Measurements from ENCODE around the gene GHRL.

GHRL gene, protein sequence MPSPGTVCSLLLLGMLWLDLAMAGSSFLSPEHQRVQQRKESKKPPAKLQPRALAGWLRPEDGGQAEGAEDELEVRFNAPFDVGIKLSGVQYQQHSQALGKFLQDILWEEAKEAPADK

DNA sequence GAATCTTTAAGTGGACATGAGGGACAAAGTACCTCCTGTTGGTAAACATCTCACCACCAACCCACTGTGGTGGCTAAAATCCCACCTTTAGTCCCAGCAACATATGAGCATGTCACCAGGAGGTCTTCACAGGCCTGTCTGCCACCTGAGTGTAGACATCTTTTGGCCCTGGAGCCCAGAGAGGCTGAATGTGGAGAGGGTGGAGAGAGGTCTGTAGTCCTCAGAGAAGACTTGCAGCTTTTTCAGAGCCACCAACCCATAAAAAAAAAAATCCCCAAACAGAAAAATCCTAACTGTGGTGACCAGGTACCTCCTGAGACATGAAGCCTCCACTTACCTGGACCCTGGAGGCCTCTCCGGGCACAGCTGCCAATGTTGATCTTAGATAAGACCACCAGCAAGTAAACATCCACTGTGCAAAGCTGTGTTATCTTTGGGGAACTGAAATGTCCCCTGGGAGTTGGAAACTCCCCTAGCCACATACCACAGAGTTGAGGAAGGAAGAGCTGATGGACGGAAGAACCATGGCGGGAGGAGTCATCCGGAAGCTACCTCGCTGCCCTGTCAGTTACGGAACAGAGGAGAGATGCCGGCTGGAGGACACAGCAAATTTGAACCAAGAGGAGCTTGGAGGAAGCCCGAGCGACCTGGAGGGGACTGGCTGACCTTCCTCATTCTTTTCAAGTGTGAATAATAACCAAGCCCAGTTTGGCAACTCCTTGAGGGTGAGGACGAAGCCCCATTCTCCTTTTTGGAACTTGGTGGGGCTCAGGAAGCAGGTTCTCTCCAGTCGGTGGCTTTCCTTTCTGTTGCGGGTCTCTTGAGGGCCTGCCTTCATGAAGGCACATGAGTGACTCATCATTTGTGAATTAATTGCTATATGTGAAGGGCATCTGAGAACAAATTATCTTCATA, at the start of gene GHRL:
TSS of gene GHRL (minus strand) at position 443 of the 915 bp plus-strand sequence. CDS start 2,767 bp downstream, outside the sequence.
- DNase-seq = no peak

DNA sequence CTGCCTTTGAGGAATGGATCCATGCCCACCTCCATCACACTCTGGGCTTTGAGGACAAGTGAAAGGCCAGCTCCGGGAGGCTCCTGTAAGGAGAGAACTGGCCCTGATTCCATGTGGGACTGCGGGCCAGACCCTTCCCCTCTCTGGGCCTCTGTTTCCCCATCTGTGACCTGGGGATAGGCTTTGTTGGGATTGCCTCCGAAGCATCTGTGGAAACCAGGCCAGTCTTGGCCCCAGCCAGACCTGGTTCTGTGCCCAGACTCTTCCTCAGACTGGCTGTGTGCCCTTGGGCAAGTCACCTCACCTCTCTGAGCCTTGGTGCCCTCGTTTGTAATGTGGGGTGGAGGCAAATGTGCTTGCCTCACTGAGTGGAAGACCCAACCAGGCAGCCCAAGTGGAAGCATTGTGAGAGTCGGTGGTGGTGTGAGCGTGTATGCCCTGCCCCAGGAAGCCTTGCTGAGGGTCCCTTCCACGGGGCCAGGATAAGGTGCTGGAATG, 49.2 kb upstream of the GHRL start:
- DNase-seq = no peak

DNA sequence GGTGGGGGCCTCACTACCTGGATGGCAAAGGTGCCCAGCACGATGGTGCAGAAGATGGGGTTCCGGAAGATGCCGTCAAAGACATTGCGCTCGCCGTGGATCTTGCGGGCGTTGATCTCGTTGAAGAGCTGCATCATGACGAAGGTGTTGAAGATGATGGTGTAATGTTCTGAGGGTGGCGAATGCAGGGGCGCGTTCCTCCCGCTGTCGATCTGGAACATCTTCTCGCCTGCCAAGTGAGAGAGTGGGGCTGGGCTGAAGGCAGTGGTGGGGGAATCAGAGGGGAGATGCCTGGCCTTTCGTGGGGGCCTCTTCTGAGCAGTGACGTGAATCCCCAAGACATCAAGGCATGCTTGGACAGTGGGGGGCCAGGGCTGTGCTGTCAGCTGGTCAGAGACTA, 47.7 kb upstream of the GHRL start:
- no peak for DNase-seq

DNA sequence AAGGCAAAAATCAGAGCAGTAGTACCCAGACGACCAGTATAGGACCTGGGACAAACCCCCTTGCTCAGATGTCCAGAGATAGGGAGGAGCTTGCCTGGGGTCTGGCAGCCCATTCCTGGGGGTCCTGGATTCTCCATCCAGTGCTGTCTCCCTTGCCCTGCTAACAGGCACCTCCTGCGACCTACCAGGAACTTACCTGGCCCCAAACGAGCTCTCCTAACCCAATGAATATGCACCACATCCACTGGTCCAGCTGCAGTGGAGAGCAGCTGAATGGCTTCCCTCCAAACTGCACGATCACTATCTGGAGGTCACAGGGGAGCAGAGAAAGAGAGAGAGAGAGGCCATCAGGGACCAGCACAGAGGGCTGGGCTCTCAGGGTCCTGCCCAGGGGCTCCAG, 47.3 kb upstream of the GHRL start:
- DNase-seq = no peak

DNA sequence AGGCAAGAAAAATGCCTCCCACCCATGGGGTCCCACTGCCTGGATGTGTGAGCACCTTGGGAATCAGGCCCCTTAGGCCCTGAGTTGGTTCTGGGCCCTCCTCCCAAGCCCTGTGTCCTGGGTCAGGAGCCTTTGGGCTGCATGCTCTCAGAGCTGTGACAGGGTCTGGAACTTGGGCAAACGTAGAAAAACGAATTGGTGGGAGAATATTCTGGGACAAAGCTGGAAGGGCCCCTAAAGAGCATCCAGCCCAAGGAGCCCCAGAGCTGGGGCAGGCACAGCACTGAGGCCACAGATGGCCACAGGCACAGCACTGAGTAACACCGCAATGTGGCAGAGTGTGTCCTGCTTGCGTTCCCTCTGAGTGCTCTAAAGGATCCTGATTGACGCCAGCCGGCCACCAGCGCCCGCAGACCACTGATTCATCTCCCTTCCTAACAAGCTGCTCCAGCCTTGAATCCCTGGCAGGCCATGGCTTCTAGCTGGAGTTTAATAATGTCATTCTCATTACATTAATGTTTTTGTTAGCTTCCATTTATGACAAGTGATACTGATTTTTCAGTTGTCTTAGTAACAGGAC, 46.7 kb upstream of the GHRL start:
- no peak for DNase-seq

DNA sequence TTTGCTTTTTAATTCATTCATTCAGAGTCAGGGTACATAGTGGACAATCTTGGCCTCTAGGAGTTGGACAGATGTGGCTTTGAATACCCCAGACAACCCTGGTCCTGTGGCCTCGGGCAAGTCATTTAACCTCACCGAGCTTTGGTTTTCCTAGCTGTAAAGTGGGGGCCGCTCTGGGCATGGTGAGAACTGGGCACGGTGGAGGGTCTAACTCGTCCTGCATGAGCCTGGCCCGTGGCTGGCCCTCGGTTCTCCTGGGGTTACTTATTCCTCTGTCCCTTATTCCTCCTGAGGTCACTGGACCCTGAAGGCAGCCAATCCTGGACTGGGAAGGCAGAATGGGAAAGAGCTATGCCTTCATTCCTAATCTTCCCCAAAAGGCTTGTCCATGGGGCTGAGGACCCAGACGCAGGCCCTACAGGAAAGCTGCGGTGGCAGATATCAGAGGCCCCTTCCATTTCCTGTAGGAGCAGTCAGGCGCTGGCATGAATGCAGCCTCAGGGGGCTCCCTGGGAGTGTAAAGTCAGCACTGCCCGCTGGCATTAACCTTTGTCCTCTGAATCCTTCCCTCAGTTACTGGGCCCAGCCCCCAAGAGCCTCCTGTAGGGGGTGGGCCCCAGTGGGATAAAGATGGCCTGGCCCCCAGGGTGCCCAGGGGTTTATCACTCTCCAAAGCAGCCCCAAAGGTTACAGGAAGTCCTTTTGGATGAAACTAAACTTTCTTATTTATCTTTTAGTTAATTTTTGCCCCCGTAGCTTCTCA, 46.0 kb upstream of the GHRL start:
- no peak for DNase-seq

DNA sequence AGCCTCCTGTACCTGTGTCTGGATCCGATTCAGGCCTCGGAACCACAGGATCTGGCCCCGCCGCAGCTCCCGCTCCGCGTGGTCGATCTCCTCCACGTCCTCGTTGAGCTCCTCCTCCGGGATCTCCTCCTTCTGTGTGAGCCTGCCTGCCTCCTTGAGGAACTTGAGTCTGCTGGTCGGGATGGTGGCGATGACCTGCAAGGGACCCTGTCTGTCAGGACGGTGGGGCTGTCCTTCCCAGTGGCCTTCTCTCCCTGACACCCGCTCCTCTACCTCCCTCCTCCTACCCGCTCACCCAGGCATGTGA, 45.4 kb upstream of the GHRL start:
- no peak for DNase-seq

DNA sequence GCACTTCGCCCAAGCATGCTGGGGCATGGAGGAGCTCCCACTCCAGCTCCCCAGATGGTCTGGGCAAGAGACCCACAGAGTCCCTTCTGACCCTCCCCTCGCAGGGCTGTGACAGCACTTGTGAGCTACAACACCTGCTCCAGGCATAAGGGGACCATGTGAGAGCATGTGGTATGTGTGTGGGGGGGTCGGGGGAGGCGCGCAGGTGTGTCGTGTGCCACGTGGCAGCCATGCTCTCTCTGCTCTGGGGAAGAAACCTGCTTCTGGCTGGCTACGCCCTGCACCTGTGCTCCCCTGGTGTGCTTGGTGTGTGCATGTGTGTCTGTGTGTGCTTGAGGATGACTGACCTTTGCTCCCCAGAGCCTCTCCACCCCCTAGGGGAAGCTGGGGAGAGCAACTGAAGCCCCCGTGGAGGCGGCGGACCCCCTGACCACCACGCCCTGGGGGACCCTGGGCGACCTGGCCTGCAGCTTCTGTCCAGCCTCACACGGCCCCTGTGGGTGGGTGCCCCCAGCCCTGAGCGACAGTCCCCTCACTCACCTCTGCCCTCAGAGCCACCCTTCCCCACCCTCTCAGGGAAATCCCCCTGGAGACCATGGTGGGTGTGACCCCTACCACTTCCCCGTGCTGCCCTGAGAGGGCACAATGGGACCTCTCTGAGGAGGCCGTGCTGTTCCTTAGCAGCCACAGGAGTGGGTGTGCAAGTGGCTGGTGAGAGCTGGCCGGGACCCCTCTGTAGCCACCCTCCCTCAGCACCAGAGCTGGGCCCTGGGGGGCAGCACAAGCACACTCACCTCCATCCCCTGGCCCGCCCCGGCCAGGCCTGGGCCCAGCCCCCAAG, 44.8 kb upstream of the GHRL start:
- DNase-seq = peak; percentile 71 to 96

DNA sequence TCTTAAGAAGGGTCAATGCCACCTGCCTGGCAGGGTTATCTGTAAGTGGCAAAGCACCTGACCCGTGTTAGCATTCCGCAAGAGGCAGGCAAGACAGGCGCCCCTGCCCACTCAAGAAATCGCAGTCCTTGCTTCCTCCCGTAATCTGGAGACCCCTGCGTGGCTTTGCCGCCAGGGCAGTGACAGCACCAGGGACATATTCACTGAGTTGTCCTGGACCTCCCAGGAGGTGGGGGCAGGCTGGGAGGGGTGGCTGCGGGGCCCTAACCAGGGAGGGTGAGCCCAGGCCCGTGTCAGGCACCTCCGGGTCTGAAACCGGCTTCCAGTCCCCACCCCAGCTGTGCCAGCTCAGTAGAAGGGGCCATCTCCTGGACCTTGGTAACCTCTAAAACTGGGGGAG, 44.0 kb upstream of the GHRL start:
- no peak for DNase-seq

DNA sequence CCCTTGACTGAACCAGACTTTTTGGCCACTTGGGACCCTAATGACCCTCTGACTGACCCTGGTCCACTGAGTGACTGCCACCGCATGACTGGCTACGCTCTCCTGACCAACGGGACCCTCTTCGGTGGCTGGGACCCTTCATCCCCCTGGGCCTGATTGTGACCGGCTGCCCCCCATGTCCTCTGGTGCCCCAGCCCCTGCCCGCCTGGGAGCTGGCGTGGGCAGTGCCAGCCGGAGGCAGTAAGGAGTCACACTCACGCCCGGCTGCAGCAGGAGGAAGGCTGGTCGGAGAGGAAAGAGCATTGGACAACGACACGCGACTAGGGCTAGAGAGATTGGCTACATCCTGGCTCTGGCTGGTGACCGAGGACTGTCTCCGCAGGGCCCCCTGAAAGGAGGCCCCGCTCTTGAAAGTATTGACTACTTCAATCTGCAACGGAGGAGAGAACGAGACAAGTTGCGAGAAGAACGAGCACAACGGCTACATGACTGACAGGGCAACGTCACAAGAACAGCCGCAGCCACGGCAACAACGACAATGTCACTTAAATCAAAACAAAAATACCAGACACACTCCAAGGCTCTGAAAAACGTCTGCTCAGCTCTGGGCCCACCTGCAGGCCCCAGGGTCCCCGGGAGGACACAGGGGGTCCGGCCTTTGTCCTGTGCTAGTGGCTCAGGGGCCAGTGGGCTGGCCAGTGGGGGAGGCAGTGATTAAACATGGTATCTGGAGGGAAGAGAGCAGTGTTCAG, 43.3 kb upstream of the GHRL start:
- no peak for DNase-seq

DNA sequence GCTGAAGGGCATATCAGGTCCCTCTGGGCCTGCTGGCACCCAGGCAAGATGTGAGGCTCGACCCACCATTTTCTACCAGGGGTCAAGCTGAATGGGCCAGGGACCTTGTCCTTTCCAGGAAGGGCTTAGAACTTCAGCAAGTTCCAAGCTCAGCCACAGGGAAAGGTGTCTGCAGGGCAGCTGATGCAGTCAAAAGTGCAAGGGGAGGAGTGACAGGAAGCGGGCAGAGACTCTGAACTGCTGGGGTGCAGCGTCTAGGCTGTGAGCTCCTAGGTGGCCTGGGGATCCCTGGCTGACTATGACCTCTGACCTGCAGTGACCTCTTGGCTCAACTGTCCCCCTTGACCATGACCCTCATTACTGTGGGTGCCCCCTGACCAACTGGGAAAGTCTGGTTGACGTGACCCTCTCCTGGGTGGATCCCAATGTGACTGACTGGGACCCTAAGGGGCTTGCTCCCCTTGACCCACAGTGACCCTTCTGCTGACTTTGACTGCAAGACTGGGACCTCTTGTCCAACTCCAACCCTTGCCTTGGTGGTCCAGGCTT, 42.5 kb upstream of the GHRL start:
- DNase-seq = no peak

DNA sequence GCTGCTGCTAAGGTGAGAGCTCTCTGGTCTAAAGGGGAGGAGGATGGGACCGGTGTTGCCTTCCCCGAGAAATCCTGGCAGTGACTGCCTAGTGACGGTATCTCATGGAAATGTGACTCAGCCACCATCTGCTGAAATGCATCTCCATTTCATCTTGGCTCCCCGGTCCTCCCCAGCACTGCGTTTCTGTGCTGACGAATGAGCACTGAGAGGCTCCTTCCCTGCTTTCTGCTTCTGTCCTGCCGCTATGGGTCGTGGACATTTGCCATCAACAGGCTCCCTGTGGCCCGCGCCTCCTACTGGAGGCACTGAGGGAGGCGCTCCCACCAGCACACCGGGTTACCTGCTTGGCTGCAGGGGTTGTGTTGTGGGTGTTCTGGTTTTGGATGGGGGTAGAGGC, 41.7 kb upstream of the GHRL start:
- DNase-seq = no peak

DNA sequence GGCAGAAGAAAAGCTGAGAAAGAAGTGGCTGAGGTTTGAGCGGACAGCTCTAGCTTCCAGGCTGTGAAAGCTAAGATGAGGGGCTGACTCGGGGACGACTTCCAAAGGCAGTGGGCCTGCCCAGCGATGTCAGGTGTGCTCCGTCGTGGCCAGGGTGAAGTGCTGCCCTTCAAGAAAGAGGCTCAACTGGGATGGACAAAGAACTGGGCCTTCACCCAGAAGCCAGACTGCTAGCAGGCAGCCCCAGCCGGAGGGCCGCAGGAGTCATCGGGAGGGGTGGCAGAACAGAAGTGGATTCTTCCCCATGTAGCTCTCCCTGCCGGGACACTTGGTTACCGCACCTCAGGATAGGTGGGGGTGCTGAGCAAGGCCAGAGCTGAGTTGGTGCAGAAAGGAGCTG, 41.3 kb upstream of the GHRL start:
- DNase-seq = no peak

DNA sequence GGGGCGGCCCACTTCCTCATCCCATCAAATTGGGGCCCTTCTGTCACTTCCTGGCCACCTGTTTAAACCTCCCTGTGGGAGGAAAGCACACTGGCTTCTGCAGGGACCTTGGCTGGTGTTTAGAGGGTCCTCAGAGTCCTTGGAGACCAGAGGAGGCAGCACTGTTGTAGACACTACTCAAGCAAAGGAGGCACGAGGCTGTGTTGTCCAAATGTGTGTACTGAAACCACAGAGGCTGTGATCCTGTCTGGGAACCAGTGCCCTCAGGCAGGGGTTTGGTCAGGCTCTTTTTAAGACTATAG, 40.6 kb upstream of the GHRL start:
- no peak for DNase-seq

DNA sequence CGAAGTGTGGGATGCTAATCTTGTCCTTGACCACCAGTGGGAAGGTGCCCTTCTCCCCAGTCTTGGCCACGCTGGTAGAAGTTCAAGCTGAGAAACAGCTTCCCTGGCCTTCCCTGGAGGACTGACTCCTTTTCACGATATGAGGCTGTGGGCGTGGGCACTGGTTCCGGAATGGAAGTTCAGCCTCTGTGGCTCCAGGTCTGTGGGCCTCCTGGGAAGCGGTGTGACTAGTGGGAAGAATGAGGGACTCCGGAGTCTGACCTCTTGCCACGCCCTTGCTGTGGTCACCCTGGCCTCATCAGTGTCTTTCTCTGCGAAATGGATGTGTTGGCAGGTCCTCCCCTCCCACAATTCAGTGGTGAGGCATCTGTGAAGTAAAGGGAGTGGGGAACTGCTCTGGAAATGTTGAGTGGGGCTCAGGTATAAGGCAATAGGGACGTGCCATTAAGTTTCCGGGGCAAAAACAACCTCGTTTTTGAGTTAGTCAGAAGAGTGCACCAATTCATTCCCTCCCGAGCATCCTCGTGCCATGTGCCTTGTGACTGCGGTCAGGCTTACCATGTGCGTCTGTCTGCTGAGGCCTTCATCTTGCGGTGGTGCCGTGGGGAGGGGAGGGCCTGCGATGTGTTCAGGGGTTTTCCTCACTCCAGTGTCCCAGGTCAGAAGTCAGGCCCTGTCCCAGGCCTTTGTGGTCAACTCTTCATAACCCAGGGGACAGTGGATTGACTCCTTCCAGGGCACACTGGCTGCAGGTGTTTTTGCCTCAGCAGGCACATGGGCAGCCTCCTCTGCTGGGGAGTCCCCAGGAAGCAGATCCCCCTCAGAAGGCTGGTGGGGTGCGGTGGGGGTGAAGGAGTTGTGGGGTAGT, 40.0 kb upstream of the GHRL start:
- no peak for DNase-seq

DNA sequence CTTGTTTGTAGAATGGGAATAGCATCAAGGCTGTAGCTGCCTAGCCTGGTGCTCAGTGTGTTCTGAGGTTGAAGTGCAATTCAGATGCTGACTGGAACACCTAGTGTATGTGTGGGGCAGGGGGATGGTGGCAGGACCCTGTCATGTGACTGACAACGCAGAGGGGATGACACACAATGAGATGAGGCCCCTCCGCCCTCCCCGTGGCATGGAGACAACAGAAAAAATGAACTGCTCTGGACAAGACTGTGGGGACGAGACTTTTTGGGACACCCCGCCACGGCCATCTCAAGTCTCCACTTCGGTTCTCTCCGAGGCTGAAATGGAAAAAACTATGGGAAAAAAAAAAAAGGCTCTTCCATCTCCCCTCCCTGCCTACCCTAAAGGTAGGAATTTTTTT, 38.6 kb upstream of the GHRL start:
- no peak for DNase-seq

DNA sequence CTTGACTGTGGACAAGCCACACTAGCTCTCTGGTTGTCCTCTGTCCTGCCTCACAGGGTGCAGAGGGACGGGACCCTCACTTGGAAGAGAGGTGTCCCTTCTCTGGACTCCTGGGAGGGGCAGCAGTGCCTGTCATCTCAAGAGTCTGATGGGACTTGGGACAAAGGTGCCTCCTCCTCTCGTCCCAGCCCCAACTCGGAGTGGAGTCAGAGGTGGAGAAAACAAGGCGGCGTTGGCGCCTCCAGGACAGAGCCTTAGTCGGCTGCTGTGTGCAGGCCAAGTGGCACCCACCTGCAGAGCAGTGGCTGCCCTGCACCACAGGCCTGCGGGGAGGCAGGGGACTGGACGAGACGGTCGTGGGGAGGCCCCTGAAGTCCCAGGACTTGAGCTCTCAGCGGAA, 37.6 kb upstream of the GHRL start:
- no peak for DNase-seq

DNA sequence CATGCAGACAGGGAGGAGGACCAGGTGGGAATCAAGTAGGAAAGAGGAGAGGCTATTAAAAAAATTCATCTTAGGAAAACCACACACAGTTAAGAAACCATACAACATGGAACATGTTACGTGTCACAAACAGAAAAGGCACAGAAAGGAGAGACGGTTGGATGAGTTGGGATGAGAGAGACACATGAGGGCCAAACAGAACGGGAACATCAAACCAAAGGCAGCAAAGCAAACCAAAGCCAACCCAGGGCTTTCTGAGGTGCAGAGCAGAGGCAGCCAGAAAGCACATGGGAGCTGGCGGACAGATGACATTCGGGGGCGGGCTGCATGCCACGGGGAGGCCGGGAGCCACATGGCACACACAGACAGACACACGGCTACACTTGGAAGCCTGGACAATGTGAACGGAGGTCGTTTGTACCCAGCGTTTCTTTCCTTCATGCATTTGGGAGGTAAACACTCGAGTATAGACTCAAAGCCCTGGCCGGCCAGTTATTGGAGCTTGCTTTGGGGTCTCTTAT, 36.8 kb upstream of the GHRL start:
- DNase-seq = no peak

DNA sequence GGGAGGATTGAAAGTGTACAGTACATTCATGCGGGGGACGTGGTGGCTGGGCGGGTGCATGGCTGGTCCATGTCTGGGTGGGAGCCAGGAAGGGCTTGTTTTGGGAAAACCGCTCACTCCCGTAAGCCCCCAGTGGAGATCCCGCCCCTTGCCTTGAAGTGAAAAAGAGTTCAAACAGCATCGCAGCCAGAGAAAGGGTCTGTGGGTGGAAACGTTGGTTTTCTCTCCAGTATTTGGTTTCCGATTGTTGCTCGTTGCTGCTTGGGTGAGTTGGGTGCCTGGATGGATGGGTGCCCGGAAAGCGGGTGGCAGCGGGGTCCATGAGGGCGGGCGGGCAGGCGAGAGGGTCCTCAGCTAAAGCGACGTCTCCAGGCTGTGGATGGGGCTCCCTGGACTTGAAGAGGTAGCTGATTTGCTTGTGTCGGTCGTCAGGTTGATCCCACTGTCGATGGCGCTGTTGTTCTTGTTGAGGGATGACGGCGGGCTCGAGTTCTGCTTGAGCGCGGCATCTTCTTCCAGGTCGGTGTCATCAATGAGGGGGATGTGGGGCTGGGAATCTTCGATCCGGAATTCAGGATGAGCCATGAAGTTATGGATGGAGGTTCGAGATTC, 35.8 kb upstream of the GHRL start:
- DNase-seq = no peak

DNA sequence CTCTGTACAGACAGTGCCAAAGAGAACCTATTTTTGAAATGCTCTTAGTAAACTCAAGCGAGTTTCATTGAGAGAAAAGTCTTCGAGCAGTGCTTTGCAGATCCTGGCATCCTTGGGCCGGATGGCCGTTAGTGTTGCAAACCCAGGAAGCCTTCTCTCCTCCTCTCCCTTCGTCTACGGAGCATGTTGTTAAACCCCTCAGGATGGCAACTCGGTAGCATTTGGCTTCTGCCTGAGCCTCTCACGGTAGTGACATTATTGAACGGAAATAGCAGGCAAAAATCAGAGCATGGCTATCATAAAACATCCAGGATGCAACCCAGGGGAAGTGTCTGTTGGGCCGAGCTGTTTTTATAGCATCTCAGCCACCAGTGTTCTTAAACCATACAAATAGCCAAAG, 34.8 kb upstream of the GHRL start:
- DNase-seq = no peak

Data from NCI-H524 (cell line).